ENCODE measurements around the gene MYH11.
"Not testable (repeated sequence)": the region's sequence is repeated elsewhere in the genome, so short reads cannot be mapped to it uniquely, and the experiment has no call there.

The MYH11 gene

DNA sequence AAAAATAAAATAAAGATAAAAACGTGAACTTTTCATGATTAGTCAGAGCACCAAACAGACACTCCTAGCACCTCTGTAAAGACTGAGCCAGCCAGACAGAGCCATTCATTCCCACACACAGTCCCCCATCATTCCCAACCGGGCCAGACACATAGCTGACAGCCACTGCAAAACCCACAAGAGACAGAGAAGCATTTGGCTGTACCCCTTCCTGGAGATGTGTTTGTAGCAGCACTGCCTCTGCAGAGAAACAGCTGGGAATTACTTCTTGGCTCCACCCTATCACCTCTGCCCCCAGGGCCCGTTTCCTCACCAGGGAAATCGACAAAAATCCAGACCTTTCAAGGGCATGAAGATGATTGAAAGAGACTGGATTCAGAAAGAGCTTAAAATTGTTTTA is 46.4 kb downstream of the MYH11 start:
- TF ChIP-seq, protein P1, sequence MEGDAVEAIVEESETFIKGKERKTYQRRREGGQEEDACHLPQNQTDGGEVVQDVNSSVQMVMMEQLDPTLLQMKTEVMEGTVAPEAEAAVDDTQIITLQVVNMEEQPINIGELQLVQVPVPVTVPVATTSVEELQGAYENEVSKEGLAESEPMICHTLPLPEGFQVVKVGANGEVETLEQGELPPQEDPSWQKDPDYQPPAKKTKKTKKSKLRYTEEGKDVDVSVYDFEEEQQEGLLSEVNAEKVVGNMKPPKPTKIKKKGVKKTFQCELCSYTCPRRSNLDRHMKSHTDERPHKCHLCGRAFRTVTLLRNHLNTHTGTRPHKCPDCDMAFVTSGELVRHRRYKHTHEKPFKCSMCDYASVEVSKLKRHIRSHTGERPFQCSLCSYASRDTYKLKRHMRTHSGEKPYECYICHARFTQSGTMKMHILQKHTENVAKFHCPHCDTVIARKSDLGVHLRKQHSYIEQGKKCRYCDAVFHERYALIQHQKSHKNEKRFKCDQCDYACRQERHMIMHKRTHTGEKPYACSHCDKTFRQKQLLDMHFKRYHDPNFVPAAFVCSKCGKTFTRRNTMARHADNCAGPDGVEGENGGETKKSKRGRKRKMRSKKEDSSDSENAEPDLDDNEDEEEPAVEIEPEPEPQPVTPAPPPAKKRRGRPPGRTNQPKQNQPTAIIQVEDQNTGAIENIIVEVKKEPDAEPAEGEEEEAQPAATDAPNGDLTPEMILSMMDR (IDR thresholded peaks at IDR 0.05; ENCODE audit: control extremely low read depth, extremely low read depth, low read depth, missing control alignments), result no peak
- ChIA-PET POLR2A (no interaction called here), CTCF (interaction anchor here (1.0 to 4.0 kb wide), 3 partner anchors 9 to 44 kb away, joined by 3 to 28 read pairs (median 4); no protein-coding TSS in a partner anchor)
- no peak for DNase-seq (ENCODE audit: extremely low spot score)

- CTCF ChIA-PET, result interaction anchor here (1.0 to 2.0 kb wide), 3 partner anchors 11 to 729 kb away, joined by 3 to 5 read pairs (median 4); no protein-coding TSS in a partner anchor
- DNase-seq (ENCODE audit: extremely low spot score); POLR2A ChIA-PET: not testable (repeated sequence)
Measured at GRCh38 chr16:15809297-15809696, 47.5 kb downstream of the MYH11 start.

GRCh38 chr16:15808071-15808470 is 48.8 kb downstream of the MYH11 start:
- no peak for DNase-seq (ENCODE audit: extremely low spot score)
- TF ChIP-seq, protein P1 (IDR thresholded peaks at IDR 0.05; ENCODE audit: control extremely low read depth, extremely low read depth, low read depth, missing control alignments), result no peak
- POLR2A ChIA-PET, result no interaction called here
- CTCF ChIA-PET, result interaction anchor here (1.0 to 2.1 kb wide), 3 partner anchors 14 to 730 kb away, joined by 3 to 8 read pairs (median 5); no protein-coding TSS in a partner anchor

GRCh38 chr16:15807603-15808009 is 49.2 kb downstream of the MYH11 start:
- no peak for DNase-seq (ENCODE audit: extremely low spot score)
- ChIA-PET CTCF (interaction anchor here (2.1 kb wide), 1 partner anchor 24 kb away, joined by 8 read pairs; no protein-coding TSS in a partner anchor), POLR2A (no interaction called here)
- TF ChIP-seq, protein P1 (IDR thresholded peaks at IDR 0.05; ENCODE audit: control extremely low read depth, extremely low read depth, low read depth, missing control alignments), result no peak

GRCh38 chr16:15803618-15804017 is 53.2 kb downstream of the MYH11 start:
- ChIA-PET CTCF (interaction anchor here (1.4 kb wide), 1 partner anchor 19 kb away, joined by 4 read pairs; no protein-coding TSS in a partner anchor), POLR2A (interaction anchor here (0.6 kb wide), 1 partner anchor 18 kb away, joined by 4 read pairs; no protein-coding TSS in a partner anchor)

GRCh38 chr16:15799851-15800495 is 56.9 kb downstream of the MYH11 start:
- CTCF ChIA-PET, result interaction anchor here (2.6 kb wide), 1 partner anchor 22 kb away, joined by 17 read pairs; no protein-coding TSS in a partner anchor
- no peak for DNase-seq (ENCODE audit: extremely low spot score)
- TF ChIP-seq, protein P1 (IDR thresholded peaks at IDR 0.05; ENCODE audit: control extremely low read depth, extremely low read depth, low read depth, missing control alignments), result no peak
- POLR2A ChIA-PET, result no interaction called here

More at GRCh38 chr16:15803618-15804017, 53.2 kb downstream of the MYH11 start:
- no peak for DNase-seq (ENCODE audit: extremely low spot score)
- TF ChIP-seq, protein P1 (IDR thresholded peaks at IDR 0.05; ENCODE audit: control extremely low read depth, extremely low read depth, low read depth, missing control alignments), result no peak

DNA sequence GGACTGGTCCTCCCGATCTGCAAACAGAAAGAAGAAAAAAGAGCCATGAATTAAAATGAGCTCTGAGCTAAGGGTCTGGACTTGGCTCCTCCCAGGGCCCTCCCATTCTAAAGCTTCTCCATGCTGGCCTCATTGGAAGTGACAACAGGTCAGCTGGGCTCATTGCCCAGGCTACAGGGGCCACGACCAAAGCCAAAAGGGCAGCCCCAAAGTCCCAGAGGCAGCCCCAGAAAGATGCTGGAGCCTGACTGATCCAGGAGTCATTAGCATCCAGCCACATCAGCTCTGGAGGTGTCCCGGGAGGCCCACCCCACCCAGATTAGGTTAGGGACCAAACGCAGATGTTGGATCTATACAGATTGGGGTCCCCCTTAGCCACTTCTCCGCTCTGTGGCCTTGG is 58.2 kb downstream of the MYH11 start:
- ChIA-PET POLR2A (no interaction called here), CTCF (no interaction called here)
- DNase-seq (ENCODE audit: extremely low spot score), result no peak
- TF ChIP-seq, protein P1 (IDR thresholded peaks at IDR 0.05; ENCODE audit: control extremely low read depth, extremely low read depth, low read depth, missing control alignments), result no peak
